Measurements from ENCODE around the gene PTBP3. TPM values are rescaled to one million over a fixed set of nuclear protein-coding genes. Genes with fewer than 3 reads are reported as not detected.

Gene PTBP3
- total RNA-seq, 1 experiment from 2014 or later = 57.1 TPM

- Histone ChIP-seq H3K9me3 (ENCODE audit: low read depth, low read length, poor library complexity, severe bottlenecking) (peaks cover 20% of the 10 kb centered on the region), H3K4me1 (ENCODE audit: insufficient read depth, low read length, poor library complexity, severe bottlenecking) (peaks cover 8% of the 10 kb centered on the region), H3K27me3 (replicated peaks; ENCODE audit: insufficient read depth, low read depth, low read length, poor library complexity) (no peaks in the 10 kb centered on the region), H3K27ac (ENCODE audit: low read depth, low read length, poor library complexity, severe bottlenecking) (no peak overlapping the region), H3K36me3 (ENCODE audit: insufficient read depth, low read length, poor library complexity, severe bottlenecking) (peaks cover 9% of the 10 kb centered on the region), H3K4me3 (ENCODE audit: low read depth, low read length, poor library complexity, severe bottlenecking) (no peak overlapping the region)
- no TSS peak for BruUV-seq (replicated peaks)
- intact Hi-C loops (cut with micrococcal nuclease; ENCODE audit: unreplicated experiment) = no loop called here
- TF ChIP-seq CTCF (conservative IDR thresholded peaks at IDR 0.05; ENCODE audit: low read depth, low read length) (no peak), EZH2 (IDR thresholded peaks at IDR 0.05; ENCODE audit: borderline replicate concordance, low read depth, low read length, poor library complexity, severe bottlenecking) (no peak)
- DNase-seq (ENCODE audit: low spot score) = no peak
- ChIA-PET CTCF (no interaction called here), POLR2A (ENCODE audit: low non-redundant PET) (no interaction called here)
These were observed 52.5 kb downstream of the PTBP3 start for GRCh38 chr9:112280904-112281303.

- intact Hi-C loops (cut with micrococcal nuclease; ENCODE audit: unreplicated experiment) = no loop called here
- Histone ChIP-seq H3K4me1 (ENCODE audit: insufficient read depth, low read length, poor library complexity, severe bottlenecking) (peaks cover 17% of the 10 kb centered on the region), H3K9me3 (ENCODE audit: low read depth, low read length, poor library complexity, severe bottlenecking) (peaks cover 13% of the 10 kb centered on the region), H3K4me3 (ENCODE audit: low read depth, low read length, poor library complexity, severe bottlenecking) (no peak overlapping the region), H3K27ac (ENCODE audit: low read depth, low read length, poor library complexity, severe bottlenecking) (no peak overlapping the region), H3K27me3 (replicated peaks; ENCODE audit: insufficient read depth, low read depth, low read length, poor library complexity) (no peaks in the 10 kb centered on the region), H3K36me3 (ENCODE audit: insufficient read depth, low read length, poor library complexity, severe bottlenecking) (peaks cover 5% of the 10 kb centered on the region)
- TF ChIP-seq CTCF (conservative IDR thresholded peaks at IDR 0.05; ENCODE audit: low read depth, low read length) (no peak), EZH2 (IDR thresholded peaks at IDR 0.05; ENCODE audit: borderline replicate concordance, low read depth, low read length, poor library complexity, severe bottlenecking) (no peak)
- POLR2A ChIA-PET (ENCODE audit: low non-redundant PET) = no interaction called here
- CTCF ChIA-PET = interaction anchor here (0.6 kb wide), 1 partner anchor 137 kb away, joined by 3 read pairs; no protein-coding TSS in a partner anchor
- no peak for DNase-seq (ENCODE audit: low spot score)
- no TSS peak for BruUV-seq (replicated peaks)
These were observed 53.9 kb downstream of the PTBP3 start for GRCh38 chr9:112279501-112279900.

- no peaks in the 10 kb centered on the region for H3K36me3 ChIP-seq (ENCODE audit: insufficient read depth, low read length, poor library complexity, severe bottlenecking)
- no peaks in the 10 kb centered on the region for H3K9me3 ChIP-seq (ENCODE audit: low read depth, low read length, poor library complexity, severe bottlenecking)
- H3K4me1 ChIP-seq (ENCODE audit: insufficient read depth, low read length, poor library complexity, severe bottlenecking) = peaks cover 31% of the 10 kb centered on the region
- TF ChIP-seq EZH2 (IDR thresholded peaks at IDR 0.05; ENCODE audit: borderline replicate concordance, low read depth, low read length, poor library complexity, severe bottlenecking) (no peak), CTCF (conservative IDR thresholded peaks at IDR 0.05; ENCODE audit: low read depth, low read length) (no peak)
- BruUV-seq (replicated peaks) = no TSS peak
- no peaks in the 10 kb centered on the region for H3K27me3 ChIP-seq (replicated peaks; ENCODE audit: insufficient read depth, low read depth, low read length, poor library complexity)
- intact Hi-C loops (cut with micrococcal nuclease; ENCODE audit: unreplicated experiment) = no loop called here
- H3K27ac ChIP-seq (ENCODE audit: low read depth, low read length, poor library complexity, severe bottlenecking) = no peak overlapping the region
- no peak overlapping the region for H3K4me3 ChIP-seq (ENCODE audit: low read depth, low read length, poor library complexity, severe bottlenecking)
- DNase-seq (ENCODE audit: low spot score) = no peak
- ChIA-PET CTCF (no interaction called here), POLR2A (ENCODE audit: low non-redundant PET) (no interaction called here)
These were observed 55.3 kb downstream of the PTBP3 start for GRCh38 chr9:112278152-112278551.
